Stimulated activated CD8-positive, alpha-beta memory T cell treated with anti-CD3 and anti-CD28 coated beads, Interleukin-4, amount 100 ng/mL, for 1 hour (primary cell): ENCODE data around the gene VPS4B.
A peak's percentile ranks its signal among the peaks of the same experiment; 100 is the strongest.
"Not testable (repeated sequence)": the region's sequence is repeated elsewhere in the genome, so short reads cannot be mapped to it uniquely, and the experiment has no call there.

Experiments used
- DNase-seq, 2 donors: peaks; one replicate each; pipeline ENCODE4 v3.0.0-alpha.2; 2020; ENCODE audit warnings: low read depth in 2 of 2, low spot score in 1 of 2

The VPS4B gene

DNA sequence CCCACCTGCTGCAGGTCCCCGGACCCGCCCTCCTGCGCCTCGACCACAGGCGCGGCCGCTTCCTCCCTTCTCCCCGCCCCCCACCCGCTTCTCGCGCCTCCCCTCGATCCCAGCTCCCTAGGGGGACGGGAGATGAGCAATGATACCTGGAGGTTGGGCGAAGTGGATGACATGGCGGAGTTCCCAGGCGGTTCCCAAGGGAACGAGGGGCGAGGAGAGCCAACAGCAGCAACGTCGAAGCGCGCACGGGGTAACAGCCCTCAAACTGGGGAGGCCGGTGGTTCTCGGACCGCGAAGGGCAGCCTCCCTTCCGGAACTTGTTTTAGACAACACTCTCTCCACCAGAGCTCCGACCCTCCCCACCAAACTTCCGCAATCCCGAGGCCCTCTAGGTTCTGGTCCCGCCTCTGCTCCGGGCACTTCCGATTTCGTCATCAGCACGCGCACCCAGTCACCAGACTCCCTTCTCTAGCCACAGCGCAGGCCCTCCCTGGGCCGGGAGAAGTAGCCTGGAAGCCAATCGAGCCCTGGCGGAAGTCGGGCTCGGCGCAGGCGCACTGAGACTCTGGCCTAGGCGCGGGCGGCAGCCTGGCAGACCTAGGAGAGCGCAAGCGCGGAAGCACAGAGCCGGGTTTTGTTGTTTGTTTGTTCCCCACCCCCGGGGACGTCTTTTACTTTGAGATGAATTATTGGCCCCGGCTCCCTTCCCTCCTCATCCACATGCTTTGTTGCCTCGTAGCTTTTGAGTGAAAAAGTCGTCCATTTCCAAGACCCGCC, at the start of gene VPS4B:
Gene VPS4B (minus strand): TSS at position 390 of the 777 bp plus-strand sequence. CDS start 217 bp downstream, at position 173.
- peak; percentile 97 to 99 for DNase-seq

DNA sequence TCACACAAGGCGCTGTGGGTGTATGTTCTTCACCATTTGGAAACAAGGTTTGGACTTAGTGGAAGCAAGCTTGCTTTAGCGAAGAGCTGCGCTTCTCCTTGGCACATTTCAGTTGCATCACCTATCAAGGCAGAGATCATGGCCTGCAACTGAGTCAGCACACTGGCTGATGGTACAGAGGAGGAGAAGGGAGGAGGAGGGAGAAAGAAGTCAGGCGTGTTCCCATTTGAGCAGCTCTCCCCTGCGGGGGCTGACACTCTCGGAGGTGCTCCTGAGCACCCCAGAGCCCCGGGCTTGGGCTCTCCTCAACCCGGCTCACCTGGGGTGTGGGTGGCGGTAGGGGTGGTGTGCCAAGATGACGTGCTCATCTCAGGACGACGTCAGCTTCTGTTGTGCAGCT, 48.5 kb upstream of the VPS4B start:
- no peak for DNase-seq

DNA sequence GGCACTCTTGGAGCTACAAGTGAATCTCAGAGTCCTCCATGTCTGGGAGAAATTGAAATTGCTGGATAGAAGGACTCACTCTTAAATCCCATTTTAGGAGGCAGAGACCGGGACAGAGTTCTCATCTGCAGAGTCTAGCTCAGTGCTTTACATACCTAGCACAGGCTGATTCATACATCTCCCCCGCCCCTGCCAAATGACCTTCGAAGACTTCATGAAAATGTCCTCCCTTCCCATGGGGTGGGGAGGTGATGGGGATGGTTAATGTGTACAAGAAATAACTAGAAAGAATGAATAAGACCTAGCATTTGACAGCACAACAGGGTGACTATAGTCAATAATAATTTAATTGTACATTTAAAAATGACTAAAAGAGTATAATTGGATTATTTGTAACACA, 46.3 kb upstream of the VPS4B start:
- no peak for DNase-seq

DNA sequence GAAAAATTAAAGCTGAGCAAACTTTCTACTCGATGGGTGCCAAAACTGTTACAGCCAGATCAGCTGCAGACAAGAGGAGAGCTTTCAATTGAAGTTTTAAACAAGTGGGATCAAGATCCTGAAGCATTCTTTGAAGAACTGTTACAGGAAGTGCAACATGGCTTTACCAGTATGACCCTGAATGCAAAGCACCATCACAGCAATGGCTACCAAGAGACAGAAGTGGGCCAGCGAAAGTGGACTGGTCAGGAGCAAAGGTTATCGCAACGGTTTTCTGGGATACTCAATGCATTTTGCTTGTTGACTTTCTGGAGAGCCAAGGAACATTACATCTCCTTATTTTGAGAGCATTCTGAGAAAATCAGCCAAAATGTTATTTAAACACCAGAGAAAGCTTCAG, 45.4 kb upstream of the VPS4B start:
- DNase-seq = no peak

DNA sequence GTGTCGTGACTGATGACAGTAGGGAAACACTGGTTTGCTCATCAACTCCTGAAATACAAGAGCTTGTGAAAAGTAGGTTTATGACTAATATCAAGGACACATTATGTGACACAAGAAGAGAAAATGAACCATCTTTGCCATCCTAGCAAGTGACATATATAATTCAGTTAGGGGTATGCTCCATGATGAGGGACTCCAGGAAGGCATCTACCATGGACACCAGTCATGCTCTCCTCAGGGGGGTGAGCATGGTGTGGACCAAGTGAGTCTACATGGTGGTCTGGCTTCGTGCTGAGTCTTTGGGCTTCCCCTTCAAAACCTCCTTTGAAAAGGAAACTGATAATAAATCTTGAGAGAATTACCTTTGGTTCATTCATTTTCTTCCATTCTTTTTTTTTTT, 42.8 kb upstream of the VPS4B start:
- no peak for DNase-seq

DNA sequence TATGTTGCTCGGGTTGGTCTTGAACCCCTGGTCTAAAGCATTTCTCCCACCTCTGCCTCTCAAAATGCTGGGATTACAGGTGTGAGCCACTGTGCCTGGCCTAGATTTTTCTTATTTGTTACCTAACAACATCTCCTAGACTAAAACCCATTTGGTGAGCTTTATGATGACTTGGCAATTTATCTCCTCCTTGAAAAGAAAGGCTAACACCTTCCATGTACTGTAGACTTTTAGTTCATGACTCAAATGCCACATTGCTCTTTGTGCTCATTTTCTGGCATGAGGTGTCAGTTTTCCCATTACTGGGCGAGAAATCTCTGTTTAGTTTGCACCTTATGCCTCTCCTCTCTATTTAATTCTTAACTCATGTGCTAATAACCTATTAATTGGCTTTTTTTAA, 42.2 kb upstream of the VPS4B start:
- no peak for DNase-seq

DNA sequence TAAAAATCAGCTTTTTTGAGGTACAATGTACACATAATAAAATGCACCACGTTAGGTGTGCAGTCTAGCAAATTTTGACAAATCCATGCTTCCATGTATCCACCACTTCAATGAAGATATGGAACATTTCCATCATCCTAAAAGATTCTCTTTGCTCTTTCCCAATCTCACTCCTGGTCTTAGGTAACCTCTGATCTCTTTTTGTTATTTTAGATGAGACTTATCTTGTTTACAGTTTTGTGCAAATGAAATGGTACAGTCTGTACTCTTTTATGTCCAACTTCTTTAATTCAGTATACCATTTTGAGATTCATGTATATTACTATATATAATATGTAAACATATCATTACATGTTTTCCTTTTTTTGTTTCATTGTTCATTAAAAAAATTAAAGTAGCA, 38.1 kb upstream of the VPS4B start:
- DNase-seq = no peak

DNA sequence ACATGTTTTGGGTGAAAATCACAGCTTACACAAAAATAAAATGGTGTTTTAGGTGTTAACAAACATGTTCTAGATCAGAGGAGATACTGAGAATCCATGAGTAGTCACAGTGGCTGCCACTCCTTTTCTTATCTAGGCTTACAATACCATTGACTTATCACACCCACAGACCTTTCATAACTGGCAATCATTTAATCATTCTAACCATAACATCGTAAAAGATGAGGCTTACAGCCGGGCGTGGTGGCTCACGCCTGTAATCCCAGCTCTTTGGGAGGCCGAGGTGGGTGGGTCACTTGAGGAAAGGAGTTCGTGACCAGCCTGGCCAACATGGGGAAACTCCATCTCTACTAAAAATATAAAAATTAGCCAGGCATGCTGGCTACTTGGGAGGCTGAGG, 35.7 kb upstream of the VPS4B start:
- no peak for DNase-seq

DNA sequence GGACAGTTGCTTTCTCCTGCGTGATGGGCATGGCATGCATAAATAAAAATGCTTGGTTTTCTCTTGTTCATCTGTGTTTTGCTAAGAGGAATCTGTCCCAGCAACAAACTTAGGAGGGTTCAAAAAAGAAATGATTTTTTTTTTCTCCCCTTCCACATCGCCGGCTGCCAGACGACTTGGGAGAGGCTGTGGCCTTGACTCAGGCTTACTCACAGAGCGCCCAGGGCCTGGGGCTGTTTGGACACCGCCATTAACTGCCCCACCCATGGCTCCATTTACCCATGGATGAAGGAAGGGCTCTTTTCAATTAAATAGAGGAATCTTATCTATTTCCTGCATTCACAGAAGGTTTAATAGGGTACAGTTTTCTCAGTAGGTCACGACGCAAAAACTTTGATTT, 32.2 kb upstream of the VPS4B start:
- DNase-seq = no peak

DNA sequence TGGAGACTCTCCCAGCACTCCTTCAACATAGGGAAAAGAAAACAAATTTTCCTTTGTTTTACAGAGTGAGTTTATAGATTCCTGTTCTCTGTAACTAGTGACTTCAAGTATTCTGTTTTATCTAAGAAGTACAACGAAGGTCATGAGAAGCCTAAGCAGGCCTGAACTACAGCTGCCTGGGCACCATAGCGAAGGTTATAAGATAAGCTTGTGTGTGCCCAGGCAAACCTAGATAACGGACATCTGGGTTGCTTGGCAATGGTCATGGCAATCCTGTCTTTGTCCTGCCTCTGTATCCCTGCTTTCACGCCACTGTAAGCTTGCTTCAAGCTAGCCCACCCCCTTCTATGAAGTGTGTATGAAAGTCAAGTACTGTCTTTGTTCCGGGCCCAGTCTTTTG, 30.5 kb upstream of the VPS4B start:
- not testable (repeated sequence) for DNase-seq

DNA sequence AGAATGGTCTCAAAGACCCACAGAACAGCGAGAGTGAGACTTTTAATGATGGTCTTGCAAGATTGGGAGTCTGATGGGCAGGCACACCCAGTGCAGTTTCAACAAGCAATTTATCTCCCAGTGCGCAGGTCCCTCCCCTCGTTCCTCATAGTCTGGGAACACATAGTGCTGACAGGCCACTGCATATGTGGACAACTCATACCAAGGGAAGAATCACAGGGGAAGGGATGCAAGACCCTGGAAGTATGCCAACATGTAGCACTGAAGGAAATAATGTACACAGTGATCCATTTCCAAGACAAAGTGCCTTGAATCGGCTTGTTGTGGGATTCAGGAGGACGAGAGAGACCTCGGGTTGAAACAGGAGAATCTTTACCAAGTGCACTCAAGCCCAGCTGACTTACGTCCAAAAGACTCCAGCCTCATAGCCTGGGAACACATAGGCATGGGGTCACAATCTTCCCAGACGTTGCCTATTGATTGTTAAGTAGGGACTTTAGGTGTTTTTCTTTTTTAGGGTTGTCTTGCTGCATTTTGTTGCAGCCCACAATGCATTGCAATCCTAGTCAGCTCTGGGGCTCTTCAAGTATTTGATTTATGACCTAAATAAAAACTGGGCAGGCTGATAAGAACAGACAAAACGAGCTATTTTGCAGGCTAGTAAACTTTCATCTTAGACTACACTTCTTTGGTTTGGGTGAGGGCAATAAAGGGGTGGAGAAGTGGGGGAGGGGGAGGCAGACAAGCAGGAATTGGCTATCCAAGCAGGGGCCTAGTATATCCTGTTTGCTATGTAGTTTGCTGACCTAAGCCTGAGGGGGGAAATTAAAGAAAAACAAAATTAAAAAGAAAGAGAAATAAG, 29.8 kb upstream of the VPS4B start:
- no peak for DNase-seq

DNA sequence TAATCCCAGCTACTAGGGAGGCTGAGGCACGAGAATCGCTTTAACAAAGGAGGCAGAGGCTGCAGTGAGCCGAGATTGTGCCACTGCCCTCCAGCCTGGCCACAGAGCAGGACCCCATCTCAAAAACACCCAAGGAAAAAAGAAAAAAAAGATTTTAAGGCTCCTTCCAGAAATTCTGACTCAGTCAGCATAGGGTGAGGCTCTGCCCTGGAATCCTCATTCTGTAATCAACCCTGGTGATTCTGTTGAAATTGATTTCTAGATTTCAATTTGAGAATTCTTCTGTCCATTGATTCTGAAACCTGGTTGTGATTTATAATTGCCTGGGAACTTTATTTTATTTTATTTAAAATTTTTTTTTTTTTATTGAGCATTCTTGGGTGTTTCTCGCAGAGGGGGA, 27.1 kb upstream of the VPS4B start:
- DNase-seq = no peak

DNA sequence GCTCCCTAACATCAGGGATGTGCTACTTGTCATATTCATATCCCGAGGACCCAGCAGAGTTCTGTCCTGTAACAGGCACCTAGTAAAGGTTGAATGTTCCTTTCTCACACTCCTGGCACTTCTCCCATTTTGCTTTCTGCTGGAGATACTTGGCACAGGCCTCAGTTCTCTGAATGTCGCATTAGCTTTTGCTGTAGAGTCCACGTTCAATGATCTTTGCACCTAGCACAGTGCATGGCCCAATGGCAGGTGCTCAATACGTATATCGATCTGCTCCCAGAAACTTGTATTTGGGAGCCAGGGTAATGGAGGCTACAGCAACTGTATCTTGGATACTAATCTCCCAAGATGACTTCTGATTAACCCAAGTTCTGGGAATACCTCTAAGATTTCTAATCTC, 24.8 kb upstream of the VPS4B start:
- DNase-seq = no peak

DNA sequence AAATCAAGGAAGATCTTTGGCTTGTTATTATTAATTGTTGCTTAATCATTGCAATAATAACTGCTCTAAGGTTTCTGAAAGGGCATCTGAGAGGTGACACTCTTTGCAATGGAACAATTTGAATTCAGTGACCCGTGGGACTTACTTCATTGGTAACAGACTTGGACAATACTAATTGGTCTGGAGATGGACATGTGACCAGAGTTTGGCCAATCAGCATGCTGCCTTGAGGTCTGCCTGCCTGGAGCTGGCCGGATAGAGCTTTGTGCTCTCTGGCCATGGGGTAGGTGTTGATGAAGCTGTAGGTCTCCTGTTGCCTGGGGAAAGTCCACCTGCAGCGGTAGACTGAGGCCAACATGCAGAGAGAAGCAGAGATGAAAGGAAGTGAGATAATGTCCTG, 24.0 kb upstream of the VPS4B start:
- DNase-seq = no peak

DNA sequence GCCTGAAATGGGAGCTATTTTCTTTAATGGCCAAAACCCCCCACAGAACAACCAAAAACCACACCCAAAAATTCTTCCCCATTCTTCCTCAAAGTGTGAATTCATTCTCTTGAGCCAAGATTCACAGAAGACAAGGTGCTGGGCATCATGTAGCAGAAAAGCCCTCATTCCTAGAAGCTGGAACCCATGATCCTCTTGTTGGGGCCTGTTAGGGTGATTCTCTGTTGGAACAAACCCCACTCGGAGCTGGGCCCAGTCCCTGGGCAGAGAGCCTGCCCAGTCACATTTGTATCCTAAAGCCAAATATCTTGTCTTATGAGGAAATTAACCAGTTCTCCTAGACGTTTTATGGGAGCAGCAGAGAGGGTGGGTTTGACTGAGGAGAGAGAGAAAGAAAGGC, 22.8 kb upstream of the VPS4B start:
- DNase-seq = no peak

DNA sequence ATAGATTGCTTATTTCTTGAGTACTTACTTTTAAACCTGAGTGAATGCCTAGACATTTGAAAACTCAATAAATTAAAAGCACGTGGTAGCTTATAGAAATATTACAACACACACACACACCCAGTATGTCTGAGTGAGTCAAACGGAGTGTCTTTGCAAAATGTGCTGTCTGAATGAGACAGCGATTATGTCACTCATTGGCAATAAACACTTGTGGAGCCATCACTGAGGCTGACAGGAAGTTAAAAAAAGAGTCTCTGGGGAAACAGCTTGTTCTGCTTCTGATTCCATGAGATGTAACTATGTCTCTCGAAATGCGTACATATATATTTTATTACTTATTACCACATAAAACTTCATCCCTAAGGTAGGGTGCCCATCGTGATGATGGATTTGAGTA, 22.3 kb upstream of the VPS4B start:
- no peak for DNase-seq

DNA sequence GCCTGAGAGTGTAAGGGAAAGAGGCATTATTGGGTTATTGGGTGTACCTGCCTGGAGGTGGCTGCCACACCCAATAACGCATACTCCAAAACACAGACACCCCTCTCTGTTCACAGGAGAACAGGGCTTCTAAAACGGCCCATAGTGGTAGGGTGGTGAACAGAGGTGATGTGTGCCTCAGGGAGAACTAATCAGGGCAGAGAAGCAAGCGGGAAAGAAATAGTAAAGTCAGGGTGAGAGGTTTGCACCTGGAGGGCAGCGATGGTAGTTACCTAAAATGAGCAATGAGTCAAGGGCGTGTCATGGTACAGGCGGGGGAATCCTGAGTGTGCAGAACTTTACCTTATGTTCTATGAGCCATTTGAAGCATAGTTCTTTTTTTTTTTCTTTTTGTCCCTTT, 21.6 kb upstream of the VPS4B start:
- no peak for DNase-seq

DNA sequence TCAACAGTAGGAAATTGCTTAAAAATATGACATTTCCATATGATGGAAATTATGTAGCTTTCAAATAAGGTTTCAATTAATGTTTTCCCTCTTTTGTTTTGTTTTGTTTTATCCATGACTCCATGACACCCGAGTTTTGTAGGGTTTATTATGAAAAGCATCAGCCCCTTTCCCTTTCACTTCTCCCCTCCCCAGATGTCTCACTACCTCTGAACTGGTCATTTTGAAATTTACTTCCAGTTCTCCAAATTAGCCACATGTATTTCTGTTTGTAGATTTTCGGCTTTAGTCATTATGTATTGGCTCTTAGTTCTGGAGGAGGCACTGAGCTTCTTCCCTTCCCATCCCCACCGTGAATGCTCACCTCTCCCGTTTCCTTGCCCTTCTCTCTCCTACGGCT, 18.6 kb upstream of the VPS4B start:
- DNase-seq = no peak

DNA sequence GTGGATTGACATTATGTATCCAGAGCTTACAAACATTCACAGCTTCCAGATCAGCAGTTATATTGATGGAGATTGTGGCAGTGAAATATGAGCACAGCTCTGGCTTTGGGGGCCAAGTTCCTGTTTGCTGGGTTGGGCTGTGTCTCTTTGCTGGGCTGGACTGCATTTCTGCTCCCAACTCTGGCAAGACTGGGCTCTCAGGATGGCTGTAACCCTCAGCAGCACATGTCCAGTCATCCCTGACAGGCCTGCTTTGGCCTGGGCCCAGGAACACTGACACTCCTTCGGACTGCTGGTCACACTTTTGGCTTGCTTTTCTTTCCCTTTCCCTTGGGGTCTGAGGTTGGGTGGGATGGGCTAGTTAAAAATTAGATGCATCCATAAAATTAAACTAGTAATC, 17.9 kb upstream of the VPS4B start:
- no peak for DNase-seq

DNA sequence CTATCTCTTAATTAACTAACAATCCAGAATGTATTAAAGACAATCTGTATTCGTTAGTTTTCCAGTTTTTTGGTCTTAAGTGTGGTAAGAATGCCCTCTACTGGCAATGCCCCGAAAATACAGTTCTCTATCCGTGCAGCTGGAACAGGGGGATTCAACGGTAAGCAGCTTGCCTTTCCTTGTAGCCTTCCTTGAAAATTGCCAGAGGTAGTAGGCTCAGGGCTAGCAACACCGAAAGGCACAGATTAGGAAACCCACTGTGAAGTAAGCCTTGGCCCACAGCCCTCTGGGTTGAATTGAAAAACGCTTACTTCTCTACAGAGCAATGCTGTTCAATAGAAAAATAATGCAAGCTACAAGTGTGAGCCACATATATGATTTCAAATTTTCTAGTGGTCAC, 17.1 kb upstream of the VPS4B start:
- peak; percentile 8 to 12 for DNase-seq

DNA sequence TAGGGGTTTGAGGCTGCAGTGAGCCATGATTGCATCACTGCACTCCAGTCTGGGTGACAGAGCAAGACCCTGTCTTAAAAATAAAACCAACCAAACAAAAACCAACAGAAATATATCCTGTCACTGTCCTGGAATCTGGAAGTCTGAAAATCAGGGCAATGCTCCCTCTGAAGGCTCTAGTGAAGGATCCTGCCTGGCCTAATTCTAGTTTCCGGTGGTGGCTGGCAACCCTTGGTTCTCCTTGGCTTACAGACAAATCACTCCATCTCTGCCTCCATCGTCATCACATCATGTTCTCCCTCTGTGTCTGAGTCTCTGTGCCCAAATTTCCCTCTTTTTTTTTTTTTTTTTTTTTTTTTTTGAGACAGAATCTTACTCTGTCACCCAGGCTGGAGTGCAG, 15.9 kb upstream of the VPS4B start:
- DNase-seq = no peak

DNA sequence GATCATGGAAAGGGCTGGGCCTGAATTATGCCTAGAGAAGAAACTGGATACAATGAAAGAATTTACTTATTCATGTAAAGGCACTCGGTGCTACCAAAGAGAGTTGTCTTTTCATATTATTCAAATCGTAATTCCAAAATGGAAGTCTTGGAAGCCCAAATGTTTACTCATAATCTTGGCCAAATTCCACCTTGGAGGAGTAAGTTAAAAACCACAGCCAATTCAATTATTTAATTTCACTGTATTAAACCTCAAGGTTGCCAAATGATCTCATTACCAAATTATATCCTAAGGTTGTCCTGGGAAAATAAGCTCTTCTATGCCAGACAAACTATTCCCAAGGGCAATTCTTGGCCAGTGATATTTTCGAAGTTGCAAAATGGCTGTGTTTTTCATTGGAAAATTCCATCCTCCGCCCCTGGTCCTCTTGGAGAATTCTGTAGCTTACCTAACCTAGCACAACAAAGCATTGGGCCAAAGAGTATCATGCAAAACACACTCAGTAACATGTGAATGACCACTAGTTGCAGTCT, 11.1 kb upstream of the VPS4B start:
- no peak for DNase-seq
